Right atrium auricular region (tissue), 2 donors: ENCODE data around the gene ATP2A3. TPM values are rescaled to one million over a fixed set of nuclear protein-coding genes. Genes with fewer than 3 reads are reported as not detected.

Source experiments
- DNase-seq: peaks from one replicate; pipeline ENCODE4 v3.0.0-alpha.2; 2019; ENCODE audit warnings: low spot score
- H3K27ac ChIP-seq, 2 donors: fragments of 200-600 bp; sonication (generic); 1 replicate in 1 of 2; 2 replicates in 1 of 2; pipeline ENCODE4 v1.5.1; 2016 to 2019
- H3K27me3 ChIP-seq, 2 donors: fragments of 200-600 bp; sonication (generic); one replicate each; pipeline versions ENCODE4 v1.5.1 to v1.6.0; 2017 to 2019
- H3K36me3 ChIP-seq: fragments of 200-600 bp; sonication (generic); one replicate; pipeline ENCODE4 v1.5.1; 2016
- H3K4me1 ChIP-seq, 2 donors: fragments of 200-600 bp; sonication (generic); one replicate each; pipeline versions ENCODE4 v1.5.1 to v1.6.0; 2017 to 2019
- H3K4me3 ChIP-seq, 2 donors: fragments of 200-600 bp; sonication (generic); 1 replicate in 1 of 2; 2 replicates in 1 of 2; pipeline ENCODE4 v1.5.1; 2017 to 2019; ENCODE audit warnings: mild to moderate bottlenecking in 1 of 2, moderate library complexity in 1 of 2
- H3K9me3 ChIP-seq, 2 donors: fragments of 200-600 bp; sonication (generic); one replicate each; pipeline ENCODE4 v1.5.1; 2019
- total RNA-seq, 2 donors: library from RNA; depleted of rRNA; stranded (reverse); fragments of >200 nt; gene quantifications; one replicate each; pipeline ENCODE4 v1.1.0, GENCODE V29; 2016
- TF ChIP-seq, protein P1 (sequence below), 2 donors: fragments of 200-600 bp; sonication (generic); IDR thresholded peaks; one replicate each; pipeline ENCODE4 v1.5.1; 2019; ENCODE audit warnings: antibody characterized with exemption in 2 of 2

Gene ATP2A3
- total RNA-seq, 2 donors from 2014 or later = 5.5 to 12.2 TPM

GRCh38 chr17:3905017-3905520 is 59.2 kb downstream of the ATP2A3 start:
- Histone ChIP-seq H3K27me3 (no peaks in the 10 kb centered on the region), H3K9me3 (no peaks in the 10 kb centered on the region), H3K27ac (no peak overlapping the region), H3K36me3 (no peaks in the 10 kb centered on the region), H3K4me3 (no peak overlapping the region), H3K4me1 (peaks cover 0 to 9% of the 10 kb centered on the region in 2 donors)
- DNase-seq = no peak
- TF ChIP-seq, protein P1, sequence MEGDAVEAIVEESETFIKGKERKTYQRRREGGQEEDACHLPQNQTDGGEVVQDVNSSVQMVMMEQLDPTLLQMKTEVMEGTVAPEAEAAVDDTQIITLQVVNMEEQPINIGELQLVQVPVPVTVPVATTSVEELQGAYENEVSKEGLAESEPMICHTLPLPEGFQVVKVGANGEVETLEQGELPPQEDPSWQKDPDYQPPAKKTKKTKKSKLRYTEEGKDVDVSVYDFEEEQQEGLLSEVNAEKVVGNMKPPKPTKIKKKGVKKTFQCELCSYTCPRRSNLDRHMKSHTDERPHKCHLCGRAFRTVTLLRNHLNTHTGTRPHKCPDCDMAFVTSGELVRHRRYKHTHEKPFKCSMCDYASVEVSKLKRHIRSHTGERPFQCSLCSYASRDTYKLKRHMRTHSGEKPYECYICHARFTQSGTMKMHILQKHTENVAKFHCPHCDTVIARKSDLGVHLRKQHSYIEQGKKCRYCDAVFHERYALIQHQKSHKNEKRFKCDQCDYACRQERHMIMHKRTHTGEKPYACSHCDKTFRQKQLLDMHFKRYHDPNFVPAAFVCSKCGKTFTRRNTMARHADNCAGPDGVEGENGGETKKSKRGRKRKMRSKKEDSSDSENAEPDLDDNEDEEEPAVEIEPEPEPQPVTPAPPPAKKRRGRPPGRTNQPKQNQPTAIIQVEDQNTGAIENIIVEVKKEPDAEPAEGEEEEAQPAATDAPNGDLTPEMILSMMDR (IDR thresholded peaks at IDR 0.05) = no peak

- no peak overlapping the region for H3K4me3 ChIP-seq
Measured at GRCh38 chr17:3904501-3904900, 59.7 kb downstream of the ATP2A3 start.

GRCh38 chr17:3903881-3904290 is 60.4 kb downstream of the ATP2A3 start:
- H3K27me3 ChIP-seq = no peaks in the 10 kb centered on the region
- TF ChIP-seq, protein P1 (IDR thresholded peaks at IDR 0.05) = no peak
- H3K4me3 ChIP-seq = no peak overlapping the region
- no peaks in the 10 kb centered on the region for H3K36me3 ChIP-seq
- H3K27ac ChIP-seq = no peak overlapping the region
- H3K4me1 ChIP-seq = peaks cover 0 to 9% of the 10 kb centered on the region in 2 donors
- DNase-seq = no peak
- H3K9me3 ChIP-seq = no peaks in the 10 kb centered on the region

More at GRCh38 chr17:3904501-3904900, 59.7 kb downstream of the ATP2A3 start:
- DNase-seq = no peak
- TF ChIP-seq, protein P1 (IDR thresholded peaks at IDR 0.05) = no peak
- no peak overlapping the region for H3K27ac ChIP-seq
- H3K9me3 ChIP-seq = no peaks in the 10 kb centered on the region
- H3K36me3 ChIP-seq = no peaks in the 10 kb centered on the region
- H3K27me3 ChIP-seq = no peaks in the 10 kb centered on the region
- peaks cover 0 to 9% of the 10 kb centered on the region in 2 donors for H3K4me1 ChIP-seq

- peaks cover 0 to 9% of the 10 kb centered on the region in 2 donors for H3K4me1 ChIP-seq
- no peaks in the 10 kb centered on the region for H3K27me3 ChIP-seq
- TF ChIP-seq, protein P1 (IDR thresholded peaks at IDR 0.05) = no peak
- H3K36me3 ChIP-seq = no peaks in the 10 kb centered on the region
- no peaks in the 10 kb centered on the region for H3K9me3 ChIP-seq
- no peak overlapping the region for H3K27ac ChIP-seq
- no peak overlapping the region for H3K4me3 ChIP-seq
- no peak for DNase-seq
Measured at GRCh38 chr17:3903051-3903825, 61.0 kb downstream of the ATP2A3 start.

DNA sequence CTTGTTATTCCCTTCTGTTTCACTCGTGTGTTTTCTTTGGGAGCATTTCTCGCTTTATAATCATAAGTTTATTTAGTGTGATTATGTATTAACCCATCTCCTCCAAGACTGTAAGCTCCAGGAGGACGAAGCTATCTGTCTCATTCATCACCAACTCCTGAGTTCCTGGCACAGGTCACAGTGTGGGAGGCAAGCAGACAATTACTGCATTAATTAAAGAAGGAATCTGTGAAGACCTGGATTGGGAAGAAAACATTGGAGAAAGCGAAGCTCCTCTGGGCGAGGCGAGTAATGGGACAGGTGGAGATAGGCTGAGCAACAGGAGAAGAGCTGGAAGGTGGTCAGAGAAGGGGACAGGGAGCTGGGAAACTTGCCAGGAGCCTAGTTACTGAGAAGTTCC is 63.6 kb downstream of the ATP2A3 start:
- Histone ChIP-seq H3K36me3 (no peaks in the 10 kb centered on the region), H3K4me1 (peaks cover 0 to 9% of the 10 kb centered on the region in 2 donors), H3K27me3 (no peaks in the 10 kb centered on the region), H3K27ac (no peak overlapping the region), H3K4me3 (no peak overlapping the region), H3K9me3 (no peaks in the 10 kb centered on the region)
- DNase-seq = no peak
- TF ChIP-seq, protein P1 (IDR thresholded peaks at IDR 0.05) = no peak
